Mesodermal cell (in vitro differentiated cells): ENCODE measurements around the gene CCDC175.

ENCODE experiments used
- H3K27ac ChIP-seq: 2 replicates; pipeline ENCODE4 v1.7.0; 2013; ENCODE audit warnings: mild to moderate bottlenecking, low read depth, low read length, moderate library complexity; ENCODE audit not compliant: severe bottlenecking
- H3K36me3 ChIP-seq: 2 replicates; pipeline ENCODE4 v1.7.1; 2013; ENCODE audit warnings: mild to moderate bottlenecking, low read length, moderate library complexity; ENCODE audit not compliant: control insufficient read depth, insufficient read depth
- H3K4me1 ChIP-seq: one replicate; pipeline ENCODE4 v1.7.1; 2013; ENCODE audit warnings: mild to moderate bottlenecking, low read length; ENCODE audit not compliant: insufficient read depth, control insufficient read depth, poor library complexity, severe bottlenecking
- H3K4me3 ChIP-seq: 2 replicates; pipeline ENCODE4 v1.7.0; 2013; ENCODE audit warnings: low read length, control low read depth, mild to moderate bottlenecking; ENCODE audit not compliant: insufficient read depth, poor library complexity, severe bottlenecking; ENCODE audit errors: extremely low read depth
- H3K9me3 ChIP-seq: 2 replicates; pipeline ENCODE4 v1.7.1; 2013; ENCODE audit warnings: mild to moderate bottlenecking, low read length, moderate library complexity; ENCODE audit not compliant: control insufficient read depth
- WGBS, 2 experiments: methylation state at CpG; one replicate each; pipeline ENCODE4 v1.1.5; 2013; ENCODE audit warnings: missing lambda C conversion rate in 2 of 2; ENCODE audit not compliant: insufficient coverage in 2 of 2; 5-methylcytosine and 5-hydroxymethylcytosine counted together

Gene CCDC175

DNA sequence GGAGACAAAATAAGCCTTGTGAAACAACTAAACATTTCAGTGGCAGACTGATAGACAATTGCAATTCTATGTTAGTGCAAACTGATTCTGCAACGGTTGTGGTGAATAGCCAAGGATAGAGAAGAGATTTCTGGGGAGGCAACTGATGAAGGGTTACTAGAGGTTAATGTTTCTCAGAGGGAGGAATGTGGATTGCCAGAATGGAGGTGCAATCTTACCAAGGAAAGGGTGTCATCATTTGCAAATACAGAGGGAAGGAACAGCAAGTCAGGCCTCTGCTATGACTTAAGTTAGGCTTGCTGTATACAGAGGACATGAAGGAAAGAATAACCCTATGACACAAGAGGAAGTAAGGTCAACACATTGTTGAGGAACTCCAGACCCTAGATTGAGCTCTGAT lies 35.8 kb downstream of the CCDC175 start:
- peaks cover 19% of the 10 kb centered on the region for H3K4me1 ChIP-seq
- no peaks in the 10 kb centered on the region for H3K9me3 ChIP-seq
- no peaks in the 10 kb centered on the region for H3K36me3 ChIP-seq
- H3K27ac ChIP-seq, result no peak overlapping the region
- 50 to 82% methylated on average over 1 of the region's 1 CpG for WGBS, 2 experiments
- no peak overlapping the region for H3K4me3 ChIP-seq

DNA sequence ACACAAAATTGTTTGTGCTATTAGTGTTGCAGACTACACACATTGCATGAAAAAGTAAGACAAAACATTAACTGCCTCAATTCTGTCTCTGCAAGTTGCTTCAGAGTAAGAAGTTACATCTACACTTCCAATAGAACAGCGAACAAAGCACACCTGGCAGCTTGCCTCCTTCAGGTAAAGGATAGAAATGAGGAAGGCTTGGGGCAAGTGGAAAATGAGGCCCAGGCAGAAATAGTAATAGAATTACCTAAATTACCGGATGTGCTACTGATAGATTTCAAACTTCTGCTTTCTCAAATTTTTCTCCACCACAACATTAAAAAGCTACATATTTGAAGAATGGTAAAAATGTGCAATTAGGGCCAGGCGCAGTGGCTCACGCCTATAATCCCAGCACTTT lies 37.7 kb downstream of the CCDC175 start:
- no peaks in the 10 kb centered on the region for H3K36me3 ChIP-seq
- H3K4me3 ChIP-seq, result no peak overlapping the region
- H3K9me3 ChIP-seq, result no peaks in the 10 kb centered on the region
- 100% methylated on average over 2 to 3 of the region's 4 CpGs for WGBS, 2 experiments
- H3K27ac ChIP-seq, result no peak overlapping the region
- H3K4me1 ChIP-seq, result peaks cover 9% of the 10 kb centered on the region

DNA sequence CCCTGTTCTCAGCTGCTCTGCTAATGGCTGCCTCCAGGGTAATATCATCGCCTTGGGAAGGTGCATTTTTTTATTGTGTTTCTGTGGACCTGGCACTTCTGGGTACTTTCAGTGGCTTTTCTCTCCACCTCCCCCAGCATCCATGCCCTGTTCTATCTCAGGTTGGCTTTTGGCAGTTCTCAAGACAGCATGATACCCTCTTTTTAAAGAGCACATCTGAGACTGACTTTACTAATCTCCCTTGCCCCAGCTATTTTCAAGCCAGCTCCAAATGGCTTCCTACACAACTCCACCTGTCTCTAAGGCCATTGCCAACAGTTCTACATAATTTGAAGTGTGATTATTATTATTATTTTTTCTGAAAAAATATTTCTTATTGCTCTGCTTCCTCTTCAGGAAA lies 39.1 kb downstream of the CCDC175 start:
- no peak overlapping the region for H3K27ac ChIP-seq
- no peaks in the 10 kb centered on the region for H3K9me3 ChIP-seq
- no peaks in the 10 kb centered on the region for H3K36me3 ChIP-seq
- no peak overlapping the region for H3K4me3 ChIP-seq
- peaks cover 3% of the 10 kb centered on the region for H3K4me1 ChIP-seq
- WGBS, 2 experiments, result no CpG with 5 or more reads among the region's 1 CpG

DNA sequence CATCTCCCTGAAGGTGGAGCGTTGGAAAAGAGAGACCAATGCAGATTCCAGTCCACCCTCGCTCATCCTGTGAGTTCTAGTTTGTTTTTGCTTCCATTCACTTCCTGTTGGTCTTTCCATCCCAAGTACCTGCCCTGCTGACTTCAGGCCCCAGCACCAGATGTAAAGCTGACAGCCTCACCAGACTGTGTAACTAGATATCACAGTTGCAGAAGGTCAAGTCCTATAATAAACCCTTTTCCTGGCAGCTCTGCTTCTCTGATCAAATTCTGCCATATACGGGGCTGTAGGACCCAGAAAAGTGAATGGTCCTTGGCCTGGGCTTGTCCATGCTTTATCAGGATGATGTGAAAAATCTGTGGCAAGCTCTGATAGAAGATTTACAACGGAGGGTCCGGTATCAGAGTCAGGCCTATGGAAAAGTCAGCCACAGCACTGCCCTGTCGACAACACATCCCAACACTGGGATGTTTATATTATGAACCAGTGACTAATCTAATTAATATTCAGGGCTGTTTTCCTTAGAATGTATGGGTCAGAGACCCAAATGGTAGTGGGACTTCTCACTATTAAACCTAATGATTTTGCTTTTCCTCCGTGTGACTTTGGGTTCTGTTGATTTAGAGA lies 42.1 kb downstream of the CCDC175 start:
- no peak overlapping the region for H3K27ac ChIP-seq
- no peak overlapping the region for H3K4me3 ChIP-seq
- H3K9me3 ChIP-seq, result no peaks in the 10 kb centered on the region
- H3K4me1 ChIP-seq, result peaks cover 3% of the 10 kb centered on the region
- H3K36me3 ChIP-seq, result no peaks in the 10 kb centered on the region
- 98 to 100% methylated on average over 3 to 5 of the region's 7 CpGs for WGBS, 2 experiments

DNA sequence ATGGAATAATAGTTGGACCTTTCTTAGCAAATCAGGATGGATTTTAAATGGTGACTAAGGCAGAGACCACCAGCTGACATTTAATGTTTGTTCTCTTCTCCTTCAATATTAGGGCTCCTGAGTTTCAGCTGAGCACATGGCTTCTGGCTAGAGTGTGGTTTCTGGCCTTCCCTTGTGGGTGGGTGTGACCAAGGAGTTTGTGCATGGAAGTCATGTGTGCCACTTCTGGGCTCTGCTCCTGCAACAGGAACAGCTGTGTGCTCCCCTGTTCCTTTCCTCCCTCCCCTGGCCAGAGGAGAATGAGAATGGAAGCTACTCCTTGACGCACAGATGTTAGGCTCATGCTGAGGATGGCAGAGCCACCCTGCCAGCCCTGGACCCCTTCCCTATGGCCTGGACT lies 44.2 kb downstream of the CCDC175 start:
- 88% methylated on average over 1 of the region's 1 CpG; no CpG with 5 or more reads in 1 of the 2 experiments for WGBS, 2 experiments
- Histone ChIP-seq H3K4me1 (peaks cover 3% of the 10 kb centered on the region), H3K4me3 (no peak overlapping the region), H3K9me3 (no peaks in the 10 kb centered on the region), H3K36me3 (no peaks in the 10 kb centered on the region), H3K27ac (no peak overlapping the region)

GRCh38 chr14:59530349-59530748 lies 46.3 kb downstream of the CCDC175 start:
- Histone ChIP-seq H3K27ac (no peak overlapping the region), H3K9me3 (no peaks in the 10 kb centered on the region), H3K4me3 (no peak overlapping the region), H3K4me1 (no peaks in the 10 kb centered on the region), H3K36me3 (no peaks in the 10 kb centered on the region)

GRCh38 chr14:59529189-59529588 lies 47.4 kb downstream of the CCDC175 start:
- no peak overlapping the region for H3K27ac ChIP-seq
- no peak overlapping the region for H3K4me3 ChIP-seq
- 71 to 91% methylated on average over 1 of the region's 2 CpGs for WGBS, 2 experiments
- H3K9me3 ChIP-seq, result no peaks in the 10 kb centered on the region
- no peaks in the 10 kb centered on the region for H3K4me1 ChIP-seq
- H3K36me3 ChIP-seq, result no peaks in the 10 kb centered on the region

DNA sequence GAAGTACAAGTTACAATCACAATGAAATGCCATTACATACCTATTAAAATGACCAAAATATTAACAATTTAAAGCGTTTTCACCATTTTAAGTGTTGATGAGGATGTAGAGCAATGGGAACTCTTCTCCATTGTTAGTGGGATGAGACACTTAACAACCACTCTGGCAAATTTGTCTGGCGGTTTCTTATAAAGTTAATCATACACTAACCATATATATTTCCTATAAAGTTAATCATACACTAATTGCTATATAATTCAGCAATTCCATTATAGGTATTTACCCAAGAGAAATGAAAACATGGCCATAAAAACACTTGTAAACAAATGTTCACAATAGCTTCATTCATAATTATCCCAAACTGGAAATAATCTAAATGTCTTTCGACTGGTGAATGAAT lies 56.4 kb downstream of the CCDC175 start:
- no peak overlapping the region for H3K27ac ChIP-seq
- no peaks in the 10 kb centered on the region for H3K9me3 ChIP-seq
- no peak overlapping the region for H3K4me3 ChIP-seq
- no peaks in the 10 kb centered on the region for H3K4me1 ChIP-seq
- H3K36me3 ChIP-seq, result no peaks in the 10 kb centered on the region
- no CpG with 5 or more reads among the region's 3 CpGs for WGBS, 2 experiments

DNA sequence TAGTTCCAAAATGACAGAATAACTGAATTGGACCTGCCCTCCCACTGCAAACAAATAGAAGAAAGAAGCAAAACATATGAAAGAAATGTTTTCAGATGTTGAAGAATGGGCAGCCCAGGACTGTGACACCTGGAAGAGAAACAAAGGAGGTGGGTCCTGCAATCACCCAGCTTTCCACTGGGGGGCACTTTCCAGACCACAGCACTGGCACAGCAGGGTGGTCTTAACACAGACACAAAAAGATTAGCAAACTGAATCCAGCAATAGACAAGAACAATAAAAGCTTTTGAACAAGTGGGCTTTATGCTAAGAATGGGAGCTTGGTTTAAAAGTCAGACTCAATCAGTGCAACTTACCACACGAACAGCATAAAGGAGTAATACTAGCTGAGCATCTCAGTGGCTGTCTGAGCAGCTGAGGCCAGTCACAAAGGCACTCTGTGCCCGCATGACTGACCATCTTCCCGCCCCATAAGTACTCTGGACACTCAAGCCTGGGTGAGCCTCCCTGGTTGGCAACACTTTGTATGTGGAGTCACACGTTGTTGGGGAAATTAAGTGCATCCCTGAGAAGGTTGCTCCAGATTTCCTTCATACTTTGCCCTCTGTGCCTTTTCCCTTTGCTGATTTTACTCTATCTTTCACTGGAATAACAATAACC lies 64.6 kb downstream of the CCDC175 start:
- WGBS, 2 experiments, result 84 to 93% methylated on average over 3 to 4 of the region's 4 CpGs
- H3K36me3 ChIP-seq, result no peaks in the 10 kb centered on the region
- no peak overlapping the region for H3K27ac ChIP-seq
- H3K4me3 ChIP-seq, result no peak overlapping the region
- no peaks in the 10 kb centered on the region for H3K4me1 ChIP-seq
- no peaks in the 10 kb centered on the region for H3K9me3 ChIP-seq

DNA sequence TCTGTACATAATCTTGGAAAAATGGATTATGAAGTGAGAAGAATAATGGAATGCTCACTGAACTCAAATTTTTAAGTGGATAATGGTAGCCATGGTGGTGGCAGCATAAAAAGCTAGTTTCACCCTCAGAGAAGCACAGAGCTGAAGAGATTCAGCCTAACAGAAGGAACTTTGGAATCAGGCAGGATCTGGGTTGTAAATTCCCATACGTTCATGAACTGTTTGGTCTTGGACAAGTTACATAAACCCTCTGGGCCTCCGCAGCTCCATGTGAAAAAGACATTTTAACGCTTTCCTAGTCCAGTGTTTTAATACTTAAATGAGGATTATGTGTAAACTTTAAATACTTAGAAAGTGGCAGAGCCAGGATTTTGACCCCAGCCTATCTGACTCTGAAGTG lies 65.6 kb downstream of the CCDC175 start:
- H3K9me3 ChIP-seq, result no peaks in the 10 kb centered on the region
- H3K4me1 ChIP-seq, result no peaks in the 10 kb centered on the region
- no peaks in the 10 kb centered on the region for H3K36me3 ChIP-seq
- 58 to 67% methylated on average over 2 to 3 of the region's 3 CpGs for WGBS, 2 experiments
- no peak overlapping the region for H3K4me3 ChIP-seq
- H3K27ac ChIP-seq, result no peak overlapping the region

DNA sequence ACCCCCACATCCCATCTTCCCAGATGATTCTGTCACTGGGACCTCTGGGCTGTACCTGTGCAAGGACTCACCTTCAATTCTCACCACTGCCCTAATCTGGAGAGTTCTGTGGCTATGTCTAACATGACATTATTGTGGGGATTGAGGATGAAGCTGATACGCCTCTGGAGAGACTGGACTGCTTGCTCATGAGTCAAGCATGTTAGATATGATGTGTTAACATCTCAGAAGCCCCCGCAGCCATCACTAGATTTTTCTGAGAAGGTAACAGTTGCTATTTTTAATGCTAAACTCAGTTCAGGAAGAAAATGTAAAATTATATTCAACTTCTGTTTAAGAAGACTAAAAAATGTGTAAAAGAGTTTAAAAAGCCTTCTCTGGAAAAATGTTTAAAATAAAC lies 66.6 kb downstream of the CCDC175 start:
- Histone ChIP-seq H3K36me3 (no peaks in the 10 kb centered on the region), H3K9me3 (no peaks in the 10 kb centered on the region), H3K27ac (no peak overlapping the region), H3K4me3 (no peak overlapping the region), H3K4me1 (no peaks in the 10 kb centered on the region)
- WGBS, 2 experiments, result 83% methylated on average over 1 of the region's 2 CpGs; no CpG with 5 or more reads in 1 of the 2 experiments
